MM.1S (cell line): ENCODE results near the gene EVI5L.

Experiments used
- DNase-seq: peaks from one replicate; pipeline ENCODE4 v3.0.0-alpha.2; 2015
- H2AFZ ChIP-seq: fragments of 300-600 bp; sonication (generic); 2 replicates; pipeline ENCODE4 v1.6.0; 2016; ENCODE audit warnings: antibody characterized with exemption, low read length
- H3F3A ChIP-seq: fragments of 300-600 bp; sonication (generic); 2 replicates; pipeline ENCODE4 v1.6.1; 2016; ENCODE audit warnings: mild to moderate bottlenecking, antibody characterized with exemption, low read length, moderate library complexity, mixed read lengths; ENCODE audit not compliant: insufficient read depth
- H3K27ac ChIP-seq: fragments of 300-600 bp; sonication (generic); 2 replicates; pipeline ENCODE4 v1.5.1; 2016; ENCODE audit warnings: mild to moderate bottlenecking, low read length
- H3K27me3 ChIP-seq: fragments of 300-600 bp; sonication (generic); replicated peaks from 2 replicates; pipeline ENCODE4 v1.6.0; 2016; ENCODE audit warnings: low read length; ENCODE audit not compliant: insufficient read depth
- H3K36me3 ChIP-seq: fragments of 300-600 bp; sonication (generic); replicated peaks from 2 replicates; pipeline ENCODE4 v1.6.1; 2016; ENCODE audit warnings: mild to moderate bottlenecking, low read length, mixed read lengths; ENCODE audit not compliant: insufficient read depth
- H3K4me1 ChIP-seq: fragments of 300-600 bp; sonication (generic); 2 replicates; pipeline ENCODE4 v1.6.1; 2016; ENCODE audit warnings: low read length, mixed read lengths
- H3K4me2 ChIP-seq: fragments of 300-600 bp; sonication (generic); 2 replicates; pipeline ENCODE4 v1.6.0; 2016; ENCODE audit warnings: low read depth, low read length
- H3K4me3 ChIP-seq: fragments of 300-600 bp; sonication (generic); 2 replicates; pipeline ENCODE4 v1.5.1; 2016; ENCODE audit warnings: low read length, mixed read lengths
- H3K79me2 ChIP-seq: fragments of 300-600 bp; sonication (generic); 2 replicates; pipeline ENCODE4 v1.6.1; 2016; ENCODE audit warnings: mixed run types, low read length, mixed read lengths
- H3K9ac ChIP-seq: fragments of 300-600 bp; sonication (generic); 2 replicates; pipeline ENCODE4 v1.6.1; 2016; ENCODE audit warnings: low read length, mixed read lengths
- H3K9me2 ChIP-seq: fragments of 300-600 bp; sonication (generic); replicated peaks from 2 replicates; pipeline ENCODE4 v1.6.1; 2016; ENCODE audit warnings: mild to moderate bottlenecking, low read length, mixed read lengths; ENCODE audit not compliant: insufficient read depth
- H3K9me3 ChIP-seq: fragments of 300-600 bp; sonication (generic); replicated peaks from 2 replicates; pipeline ENCODE4 v1.6.1; 2016; ENCODE audit warnings: mild to moderate bottlenecking, low read length, mixed read lengths; ENCODE audit not compliant: insufficient read depth
- H4K20me1 ChIP-seq: fragments of 300-600 bp; sonication (generic); 2 replicates; pipeline ENCODE4 v1.6.1; 2016; ENCODE audit warnings: mild to moderate bottlenecking, low read length, moderate library complexity, mixed read lengths; ENCODE audit not compliant: insufficient read depth
- EZH2 ChIP-seq: fragments of 300-600 bp; sonication (generic); optimal IDR thresholded peaks from 2 replicates; pipeline ENCODE3; 2017; ENCODE audit warnings: low read depth, mild to moderate bottlenecking, antibody characterized with exemption, low read length, mixed read lengths
- EZH2phosphoT487 ChIP-seq: fragments of 300-600 bp; sonication (generic); IDR thresholded peaks from 2 replicates; pipeline ENCODE4 v1.6.1; 2018; ENCODE audit warnings: antibody characterized with exemption, low read length
- TF ChIP-seq, protein P1 (sequence below): fragments of 300-600 bp; sonication (generic); IDR thresholded peaks from 2 replicates; pipeline ENCODE4 v1.5.1; 2016; ENCODE audit warnings: antibody characterized with exemption, low read length, mixed read lengths

EVI5L gene

DNA sequence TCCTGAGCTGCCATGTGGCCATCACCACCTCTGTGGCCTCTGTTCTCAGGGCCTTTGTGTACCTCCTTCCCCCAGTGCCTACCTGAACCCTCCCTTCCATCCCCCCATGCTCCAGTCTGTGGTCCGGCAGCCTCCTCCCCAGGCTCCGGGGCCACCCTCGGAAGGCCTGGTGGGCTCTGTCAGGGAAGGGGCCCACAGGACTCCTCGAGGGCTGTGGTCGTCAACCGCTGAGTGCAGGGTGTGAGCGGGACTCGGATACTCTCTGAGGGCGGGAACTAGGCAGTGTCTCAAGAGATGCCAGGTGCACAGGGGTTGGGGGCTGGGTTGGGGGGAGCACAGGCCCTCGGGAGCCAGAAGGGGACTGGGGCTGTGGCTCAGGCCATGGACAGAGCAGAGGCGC is 77.5 kb downstream of the EVI5L start:
- peaks cover 12% of the 10 kb centered on the region; the same call in 1 of the 2 replicates for H3K4me1 ChIP-seq

DNA sequence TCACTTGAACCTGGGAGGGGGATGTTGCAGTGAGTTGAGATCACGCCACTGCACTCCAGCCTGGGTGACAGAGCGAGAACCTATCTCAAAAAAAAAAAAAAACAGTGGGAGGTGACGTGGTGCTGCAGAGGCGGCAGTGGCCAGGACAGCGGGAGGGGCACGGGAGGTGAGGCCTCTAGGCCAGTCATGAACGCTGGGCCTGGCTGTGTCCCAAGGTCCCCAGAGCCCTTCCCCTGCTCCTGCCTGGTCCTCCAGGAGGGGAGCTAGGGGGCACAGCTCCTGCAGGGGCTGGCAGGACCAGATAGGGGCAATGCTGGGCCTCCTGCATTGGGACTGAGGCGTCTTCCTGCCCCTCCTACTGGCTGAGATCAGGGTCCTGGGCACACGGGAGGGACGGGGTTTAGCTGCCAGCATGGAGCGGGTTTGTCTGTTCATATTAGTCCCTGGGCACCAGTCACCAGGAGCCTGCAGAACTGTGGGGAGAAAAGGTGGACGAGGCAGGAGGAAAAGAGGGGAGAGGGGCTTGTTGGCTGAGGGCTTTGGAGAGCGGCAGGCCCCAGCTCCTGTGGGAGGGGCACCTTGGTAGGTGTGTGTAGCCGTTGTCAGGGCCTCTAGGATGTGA is 78.2 kb downstream of the EVI5L start:
- Histone ChIP-seq H3K9me2 (no peaks in the 10 kb centered on the region), H3K9ac (no peak overlapping the region)

More for the DNA sequence above, 77.5 kb downstream of the EVI5L start:
- H2AFZ ChIP-seq: no peak overlapping the region
- H3K9me2 ChIP-seq: no peaks in the 10 kb centered on the region
- H3K9ac ChIP-seq: no peak overlapping the region
- no peak overlapping the region for H3K27ac ChIP-seq
- DNase-seq: no peak
- no peaks in the 10 kb centered on the region for H3K9me3 ChIP-seq
- peaks cover 25% of the 10 kb centered on the region for H4K20me1 ChIP-seq
- no peak overlapping the region for H3K4me3 ChIP-seq
- H3F3A ChIP-seq: no peaks in the 10 kb centered on the region
- peaks cover 59% of the 10 kb centered on the region for H3K79me2 ChIP-seq
- TF ChIP-seq, protein P1, sequence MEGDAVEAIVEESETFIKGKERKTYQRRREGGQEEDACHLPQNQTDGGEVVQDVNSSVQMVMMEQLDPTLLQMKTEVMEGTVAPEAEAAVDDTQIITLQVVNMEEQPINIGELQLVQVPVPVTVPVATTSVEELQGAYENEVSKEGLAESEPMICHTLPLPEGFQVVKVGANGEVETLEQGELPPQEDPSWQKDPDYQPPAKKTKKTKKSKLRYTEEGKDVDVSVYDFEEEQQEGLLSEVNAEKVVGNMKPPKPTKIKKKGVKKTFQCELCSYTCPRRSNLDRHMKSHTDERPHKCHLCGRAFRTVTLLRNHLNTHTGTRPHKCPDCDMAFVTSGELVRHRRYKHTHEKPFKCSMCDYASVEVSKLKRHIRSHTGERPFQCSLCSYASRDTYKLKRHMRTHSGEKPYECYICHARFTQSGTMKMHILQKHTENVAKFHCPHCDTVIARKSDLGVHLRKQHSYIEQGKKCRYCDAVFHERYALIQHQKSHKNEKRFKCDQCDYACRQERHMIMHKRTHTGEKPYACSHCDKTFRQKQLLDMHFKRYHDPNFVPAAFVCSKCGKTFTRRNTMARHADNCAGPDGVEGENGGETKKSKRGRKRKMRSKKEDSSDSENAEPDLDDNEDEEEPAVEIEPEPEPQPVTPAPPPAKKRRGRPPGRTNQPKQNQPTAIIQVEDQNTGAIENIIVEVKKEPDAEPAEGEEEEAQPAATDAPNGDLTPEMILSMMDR: no peak
- TF ChIP-seq EZH2phosphoT487: no peak
- TF ChIP-seq EZH2: no peak
- no peaks in the 10 kb centered on the region; the same call in 1 of the 2 replicates for H3K27me3 ChIP-seq
- no peaks in the 10 kb centered on the region; the same call in 1 of the 2 replicates for H3K36me3 ChIP-seq
- H3K4me2 ChIP-seq: no peak overlapping the region

DNA sequence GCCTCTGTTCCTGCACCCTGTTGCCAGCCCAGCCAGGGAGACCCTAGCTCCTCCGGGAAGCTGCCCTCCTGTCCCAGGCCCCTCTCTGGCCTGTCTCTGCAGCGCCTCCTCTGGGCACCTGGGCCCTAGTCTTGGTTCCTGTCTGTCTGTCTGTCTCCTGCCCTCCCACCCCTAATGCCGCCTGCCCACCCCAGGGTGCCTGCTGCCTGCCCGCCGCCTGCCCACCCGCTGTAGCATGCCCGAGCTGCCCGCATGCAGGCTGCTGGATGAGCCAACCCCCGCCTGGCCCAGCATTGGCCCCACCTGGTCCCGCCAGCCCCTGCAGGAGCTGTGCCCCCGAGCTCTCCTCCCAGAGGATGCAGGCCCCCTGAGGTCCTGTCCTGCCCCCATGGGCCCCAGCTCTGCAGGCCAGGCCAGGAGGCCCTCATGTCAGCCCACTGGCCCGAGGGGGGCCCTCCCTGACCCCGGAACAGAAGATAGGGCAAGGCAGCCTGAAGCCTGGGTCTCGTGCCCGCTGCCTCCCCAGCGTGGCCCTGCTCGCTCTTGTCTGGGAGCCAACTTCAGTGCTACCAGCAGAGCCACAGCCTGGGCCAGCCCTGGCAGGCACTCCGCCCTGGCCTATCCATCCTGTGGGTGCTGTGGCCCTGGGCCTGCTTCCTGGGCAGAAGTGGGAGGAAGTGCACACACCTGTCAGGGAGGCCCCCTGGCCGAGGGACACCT is 78.9 kb downstream of the EVI5L start:
- Histone ChIP-seq H3F3A (no peaks in the 10 kb centered on the region), H3K9me3 (no peaks in the 10 kb centered on the region), H4K20me1 (peaks cover 25% of the 10 kb centered on the region), H3K79me2 (peaks cover 55% of the 10 kb centered on the region), H3K9ac (no peak overlapping the region), H2AFZ (no peak overlapping the region), H3K9me2 (no peaks in the 10 kb centered on the region), H3K36me3 (no peaks in the 10 kb centered on the region; the same call in 1 of the 2 replicates), H3K4me3 (no peak overlapping the region), H3K4me2 (no peak overlapping the region), H3K4me1 (0 out of 2 replicates have a peak, but pooled peaks cover 9% of the 10 kb centered on the region), H3K27ac (no peak overlapping the region), H3K27me3 (no peaks in the 10 kb centered on the region)
- no peak for DNase-seq
- TF ChIP-seq EZH2: no peak
- TF ChIP-seq, protein P1: no peak
- TF ChIP-seq EZH2phosphoT487: no peak

More for the DNA sequence above, 78.2 kb downstream of the EVI5L start:
- H2AFZ ChIP-seq: no peak overlapping the region
- H3K27ac ChIP-seq: no peak overlapping the region
- H3F3A ChIP-seq: no peaks in the 10 kb centered on the region
- DNase-seq: no peak
- TF ChIP-seq EZH2phosphoT487: no peak
- TF ChIP-seq, protein P1: no peak
- TF ChIP-seq EZH2: no peak
- no peak overlapping the region for H3K4me2 ChIP-seq
- H3K4me3 ChIP-seq: no peak overlapping the region
- no peaks in the 10 kb centered on the region for H3K9me3 ChIP-seq
- no peaks in the 10 kb centered on the region; the same call in 1 of the 2 replicates for H3K36me3 ChIP-seq
- no peaks in the 10 kb centered on the region for H3K27me3 ChIP-seq
- H3K4me1 ChIP-seq: 0 out of 2 replicates have a peak, but pooled peaks cover 9% of the 10 kb centered on the region
- H3K79me2 ChIP-seq: peaks cover 55% of the 10 kb centered on the region
- H4K20me1 ChIP-seq: peaks cover 25% of the 10 kb centered on the region
